Rectal smooth muscle tissue (tissue), 1 donor: ENCODE results near the gene ERAL1.
"Not testable (repeated sequence)": the region's sequence is repeated elsewhere in the genome, so short reads cannot be mapped to it uniquely, and the experiment has no call there.

Experiments
- H3K27ac ChIP-seq: one replicate; pipeline ENCODE4 v1.7.0; 2013; ENCODE audit warnings: low read depth, low read length, inconsistent platforms
- H3K27me3 ChIP-seq: one replicate; pipeline ENCODE4 v1.7.0; 2013; ENCODE audit warnings: low read length; ENCODE audit not compliant: control insufficient read depth, insufficient read depth
- H3K36me3 ChIP-seq: one replicate; pipeline ENCODE4 v1.7.0; 2013; ENCODE audit warnings: low read length; ENCODE audit not compliant: control insufficient read depth, insufficient read depth
- H3K4me1 ChIP-seq: one replicate; pipeline ENCODE4 v1.7.0; 2013; ENCODE audit warnings: low read length; ENCODE audit not compliant: control insufficient read depth, insufficient read depth
- H3K4me3 ChIP-seq: one replicate; pipeline ENCODE4 v1.7.0; 2013; ENCODE audit warnings: low read length
- H3K9ac ChIP-seq: one replicate; pipeline ENCODE4 v1.7.0; 2013; ENCODE audit warnings: low read length

The ERAL1 gene

GRCh38 chr17:28898527-28898955 is 43.7 kb downstream of the ERAL1 start:
- H3K27ac ChIP-seq: peak overlapping the region; percentile 89
- H3K4me3 ChIP-seq: no peak overlapping the region
- H3K9ac ChIP-seq: no peak overlapping the region
- H3K4me1 ChIP-seq: peaks cover 7% of the 10 kb centered on the region
- H3K36me3 ChIP-seq: no peaks in the 10 kb centered on the region
- H3K27me3 ChIP-seq: no peaks in the 10 kb centered on the region

- Histone ChIP-seq H3K27me3 (no peaks in the 10 kb centered on the region), H3K36me3 (no peaks in the 10 kb centered on the region), H3K27ac (no peak overlapping the region), H3K4me1 (peaks cover 7% of the 10 kb centered on the region), H3K9ac (no peak overlapping the region), H3K4me3 (no peak overlapping the region)
These were observed 44.5 kb downstream of the ERAL1 start for GRCh38 chr17:28899212-28899815.

GRCh38 chr17:28900986-28901726 is 46.3 kb downstream of the ERAL1 start:
- no peak overlapping the region for H3K4me3 ChIP-seq
- no peak overlapping the region for H3K9ac ChIP-seq
- H3K36me3 ChIP-seq: peaks cover 3% of the 10 kb centered on the region
- no peak overlapping the region for H3K27ac ChIP-seq
- H3K27me3 ChIP-seq: no peaks in the 10 kb centered on the region
- peaks cover 7% of the 10 kb centered on the region for H3K4me1 ChIP-seq

- H3K9ac ChIP-seq: no peak overlapping the region
- H3K27me3 ChIP-seq: no peaks in the 10 kb centered on the region
- peaks cover 11% of the 10 kb centered on the region for H3K4me1 ChIP-seq
- H3K36me3 ChIP-seq: peaks cover 13% of the 10 kb centered on the region
- peak overlapping the region; percentile 51 for H3K27ac ChIP-seq
- H3K4me3 ChIP-seq: peak overlapping the region; percentile 69
These were observed 47.3 kb downstream of the ERAL1 start for GRCh38 chr17:28901866-28902818.

GRCh38 chr17:28902819-28903545 is 48.2 kb downstream of the ERAL1 start, which contains the start of gene DHRS13:
Gene DHRS13, minus strand, starts transcription at chr17:28903079. Its CDS starts 135 bp downstream, at chr17:28902944.
- H3K27ac ChIP-seq: peak within 1 kb of the TSS; percentile 51
- H3K36me3 ChIP-seq: peaks cover 18% of the 10 kb centered on the region
- H3K27me3 ChIP-seq: no peaks in the 10 kb centered on the region
- H3K4me3 ChIP-seq: peak within 1 kb of the TSS; percentile 69
- peaks cover 16% of the 10 kb centered on the region for H3K4me1 ChIP-seq
- no peak within 1 kb of the TSS for H3K9ac ChIP-seq

- peaks cover 18% of the 10 kb centered on the region for H3K4me1 ChIP-seq
- H3K36me3 ChIP-seq: peaks cover 22% of the 10 kb centered on the region
- H3K4me3 ChIP-seq: peak overlapping the region; percentile 69
- not testable (repeated sequence) for H3K9ac ChIP-seq, H3K27me3 ChIP-seq, H3K27ac ChIP-seq
These were observed 48.7 kb downstream of the ERAL1 start for GRCh38 chr17:28903546-28903841.

- Histone ChIP-seq H3K9ac (no peak overlapping the region), H3K4me3 (no peak overlapping the region), H3K36me3 (peaks cover 31% of the 10 kb centered on the region), H3K27ac (no peak overlapping the region), H3K4me1 (peaks cover 25% of the 10 kb centered on the region), H3K27me3 (no peaks in the 10 kb centered on the region)
These were observed 50.0 kb downstream of the ERAL1 start for GRCh38 chr17:28904800-28905199.

- Histone ChIP-seq H3K36me3 (peaks cover 45% of the 10 kb centered on the region), H3K4me3 (no peak overlapping the region), H3K27me3 (no peaks in the 10 kb centered on the region), H3K27ac (no peak overlapping the region), H3K9ac (no peak overlapping the region), H3K4me1 (peaks cover 25% of the 10 kb centered on the region)
These were observed 51.5 kb downstream of the ERAL1 start for GRCh38 chr17:28906276-28906675.

GRCh38 chr17:28906706-28907438 is 52.1 kb downstream of the ERAL1 start:
- Histone ChIP-seq H3K27me3 (no peaks in the 10 kb centered on the region), H3K36me3 (peaks cover 50% of the 10 kb centered on the region), H3K4me3 (no peak overlapping the region), H3K9ac (no peak overlapping the region), H3K27ac (peak overlapping the region; percentile 34), H3K4me1 (peaks cover 25% of the 10 kb centered on the region)

GRCh38 chr17:28907709-28908475 is 53.1 kb downstream of the ERAL1 start:
- H3K9ac ChIP-seq: no peak overlapping the region
- peak overlapping the region; percentile 81 for H3K27ac ChIP-seq
- peak overlapping the region; percentile 13 for H3K4me3 ChIP-seq
- H3K36me3 ChIP-seq: peaks cover 60% of the 10 kb centered on the region
- peaks cover 25% of the 10 kb centered on the region for H3K4me1 ChIP-seq
- H3K27me3 ChIP-seq: no peaks in the 10 kb centered on the region

GRCh38 chr17:28908640-28909167 is 53.9 kb downstream of the ERAL1 start:
- Histone ChIP-seq H3K4me1 (peaks cover 25% of the 10 kb centered on the region), H3K36me3 (peaks cover 68% of the 10 kb centered on the region), H3K4me3 (peak overlapping the region; percentile 13), H3K27me3 (no peaks in the 10 kb centered on the region), H3K27ac (peak overlapping the region; percentile 81), H3K9ac (no peak overlapping the region)
